HepG2 (cell line): ENCODE data around the gene CMIP. TPM values are rescaled to one million over a fixed set of nuclear protein-coding genes. Genes with fewer than 3 reads are reported as not detected.

Experiments
- CHCHD3 ChIP-seq: sonication (generic); formaldehyde crosslinking; IDR thresholded peaks from 2 replicates; pipeline ENCODE4 v1.8.0; 2022; ENCODE audit warnings: mild to moderate bottlenecking, missing genetic modification reagents, moderate library complexity
- ELK4 ChIP-seq: sonication (generic); formaldehyde crosslinking; IDR thresholded peaks from 2 replicates; pipeline ENCODE4 v1.9.0; 2021; ENCODE audit warnings: missing genetic modification reagents, borderline replicate concordance
- EZH2 ChIP-seq: conservative IDR thresholded peaks from 2 replicates; pipeline ENCODE4 v1.6.1; 2012; ENCODE audit warnings: mild to moderate bottlenecking, low read depth, low read length, moderate library complexity
- GPBP1L1 ChIP-seq: sonication (generic); formaldehyde crosslinking; IDR thresholded peaks from 2 replicates; pipeline ENCODE4 v1.5.0; 2020; ENCODE audit warnings: mild to moderate bottlenecking, missing genetic modification reagents
- HIC2 ChIP-seq: sonication (generic); formaldehyde crosslinking; IDR thresholded peaks from 2 replicates; pipeline ENCODE4 v1.9.0; 2022; ENCODE audit warnings: low read depth, missing genetic modification reagents
- HMG20B ChIP-seq: conservative IDR thresholded peaks from 2 replicates; pipeline ENCODE4 v1.6.1; 2016; ENCODE audit warnings: missing genetic modification reagents, missing compliant biosample characterization
- JUND ChIP-seq: sonication (generic); formaldehyde crosslinking; IDR thresholded peaks from 2 replicates; pipeline ENCODE4 v1.8.0; 2022; ENCODE audit warnings: mild to moderate bottlenecking, missing genetic modification reagents
- KDM1A ChIP-seq: IDR thresholded peaks from 2 replicates; pipeline ENCODE4 v1.6.1; 2016; ENCODE audit warnings: missing compliant biosample characterization
- MIER2 ChIP-seq: IDR thresholded peaks from 2 replicates; pipeline ENCODE4 v1.6.1; 2016; ENCODE audit warnings: missing biosample characterization, missing genetic modification reagents
- NFRKB ChIP-seq: fragments of 450-650 bp; IDR thresholded peaks from 2 replicates; pipeline ENCODE4 v1.6.1; 2017
- ONECUT2 ChIP-seq: sonication (generic); formaldehyde crosslinking; IDR thresholded peaks from 2 replicates; pipeline ENCODE4 v1.4.0; 2020; ENCODE audit warnings: missing genetic modification reagents
- RAD21 ChIP-seq: fragments of 450-650 bp; formaldehyde crosslinking; IDR thresholded peaks from 2 replicates; pipeline ENCODE4 v1.5.0; 2020; ENCODE audit warnings: mild to moderate bottlenecking
- SALL1 ChIP-seq: sonication (generic); formaldehyde crosslinking; IDR thresholded peaks from 2 replicates; pipeline ENCODE4 v1.8.0; 2022; ENCODE audit warnings: mild to moderate bottlenecking, missing genetic modification reagents
- XBP1 ChIP-seq: sonication (generic); formaldehyde crosslinking; IDR thresholded peaks from 2 replicates; pipeline ENCODE4 v1.5.0; 2020; ENCODE audit warnings: missing genetic modification reagents
- ZC3H13 ChIP-seq: sonication (generic); formaldehyde crosslinking; IDR thresholded peaks from 2 replicates; pipeline ENCODE4 v1.8.1; 2023; ENCODE audit warnings: mild to moderate bottlenecking, missing genetic modification reagents, moderate library complexity
- ZFP62 ChIP-seq: sonication (generic); formaldehyde crosslinking; IDR thresholded peaks from 2 replicates; pipeline ENCODE4 v1.4.0; 2020; ENCODE audit warnings: missing genetic modification reagents
- ZKSCAN5 ChIP-seq: sonication (generic); formaldehyde crosslinking; IDR thresholded peaks from 2 replicates; pipeline ENCODE4 v1.5.1; 2020; ENCODE audit warnings: mild to moderate bottlenecking, missing genetic modification reagents
- ZNF335 ChIP-seq: sonication (generic); formaldehyde crosslinking; IDR thresholded peaks from 2 replicates; pipeline ENCODE4 v1.4.0; 2020; ENCODE audit warnings: missing genetic modification reagents
- ZNF432 ChIP-seq: sonication (generic); formaldehyde crosslinking; IDR thresholded peaks from 2 replicates; pipeline ENCODE4 v1.5.0; 2020; ENCODE audit warnings: missing genetic modification reagents, mild to moderate bottlenecking, borderline replicate concordance
- ZNF574 ChIP-seq: sonication (generic); formaldehyde crosslinking; IDR thresholded peaks from 2 replicates; pipeline ENCODE4 v1.4.0; 2020; ENCODE audit warnings: missing genetic modification reagents
- ZNF703 ChIP-seq: sonication (generic); formaldehyde crosslinking; IDR thresholded peaks from 2 replicates; pipeline ENCODE4 v1.5.1; 2020; ENCODE audit warnings: missing genetic modification reagents, mild to moderate bottlenecking, moderate library complexity, borderline replicate concordance
- ZSCAN30 ChIP-seq: sonication (generic); formaldehyde crosslinking; IDR thresholded peaks from 2 replicates; pipeline ENCODE4 v1.5.0; 2020; ENCODE audit warnings: mild to moderate bottlenecking, missing genetic modification reagents
- polyA plus RNA-seq, 8 experiments: library from polyadenylated mRNA; depleted of rRNA in 3 of 8; stranded (reverse) in 7 of 8; unstranded in 1 of 8; fragments of >200 nt; fragmentation: Illumina TruSeq in 4 of 8; extraction: Trizol in 4 of 8; gene quantifications; 2 replicates each; pipeline versions ENCODE4 v1.2.1 to v1.2.3, GENCODE V29; 2011 to 2016; ENCODE audit warnings: low read depth in 4 of 8, missing spikeins in 1 of 8, mixed read lengths in 1 of 8; ENCODE audit not compliant: insufficient read depth in 1 of 8
- total RNA-seq, 5 experiments: library from RNA; depleted of rRNA; stranded (reverse); fragments of >200 nt; fragmentation: Illumina TruSeq; extraction: Trizol; gene quantifications; 2 replicates each; pipeline ENCODE4 v1.2.3, GENCODE V29; 2016; ENCODE audit warnings: low read depth in 1 of 5

CMIP gene
- total and polyA plus RNA-seq, 2 of the 13 experiments (the other 11 are each of a cell fraction or from before 2014, with no cell fraction given), result 10.9 to 18.1 TPM

GRCh38 chr16:81451753-81452680 is 7.4 kb downstream of the CMIP start (continued):
- TF ChIP-seq ZNF574 (CRISPR knock-in tag) (peak; percentile 92), EZH2 (no peak), SALL1 (CRISPR knock-in tag) (peak; percentile 99), HIC2 (peak; percentile 91), CHCHD3 (CRISPR knock-in tag) (no peak), RAD21 (CRISPR knock-in tag) (peak; percentile 57; the same call in 1 of the 2 replicates), ZKSCAN5 (no peak), ZFP62 (no peak), ZSCAN30 (CRISPR knock-in tag) (no peak), NFRKB (no peak), ZNF335 (CRISPR knock-in tag) (no peak; the same call in 1 of the 2 replicates), KDM1A (CRISPR knock-in tag) (peak; percentile 71), ZC3H13 (peak; percentile 90), HMG20B (CRISPR knock-in tag) (peak; percentile 88), XBP1 (CRISPR knock-in tag) (no peak), ELK4 (CRISPR knock-in tag) (no peak), JUND (CRISPR knock-in tag) (peak; percentile 84; the same call in 1 of the 2 replicates), ZNF432 (CRISPR knock-in tag) (no peak), ONECUT2 (CRISPR knock-in tag) (peak; percentile 30; the same call in 1 of the 2 replicates), GPBP1L1 (no peak), MIER2 (CRISPR knock-in tag) (peak; percentile 87), ZNF703 (CRISPR knock-in tag) (no peak)
